ENCODE results near the gene CD209. TPM values are rescaled to one million over a fixed set of nuclear protein-coding genes. Genes with fewer than 3 reads are reported as not detected.

The CD209 gene, protein sequence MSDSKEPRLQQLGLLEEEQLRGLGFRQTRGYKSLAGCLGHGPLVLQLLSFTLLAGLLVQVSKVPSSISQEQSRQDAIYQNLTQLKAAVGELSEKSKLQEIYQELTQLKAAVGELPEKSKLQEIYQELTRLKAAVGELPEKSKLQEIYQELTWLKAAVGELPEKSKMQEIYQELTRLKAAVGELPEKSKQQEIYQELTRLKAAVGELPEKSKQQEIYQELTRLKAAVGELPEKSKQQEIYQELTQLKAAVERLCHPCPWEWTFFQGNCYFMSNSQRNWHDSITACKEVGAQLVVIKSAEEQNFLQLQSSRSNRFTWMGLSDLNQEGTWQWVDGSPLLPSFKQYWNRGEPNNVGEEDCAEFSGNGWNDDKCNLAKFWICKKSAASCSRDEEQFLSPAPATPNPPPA
- total RNA-seq (2013): 1.5 TPM
- polyA plus RNA-seq: 1 to 10 TPM; 1.1 to 2.1 (median 1.8) TPM
- 0.55 and 1.6 TPM in 2 replicates for polyA minus RNA-seq
- 0.06 to 2.1 (median 0.80) reads per million in 11 experiments for total RNA-seq

DNA sequence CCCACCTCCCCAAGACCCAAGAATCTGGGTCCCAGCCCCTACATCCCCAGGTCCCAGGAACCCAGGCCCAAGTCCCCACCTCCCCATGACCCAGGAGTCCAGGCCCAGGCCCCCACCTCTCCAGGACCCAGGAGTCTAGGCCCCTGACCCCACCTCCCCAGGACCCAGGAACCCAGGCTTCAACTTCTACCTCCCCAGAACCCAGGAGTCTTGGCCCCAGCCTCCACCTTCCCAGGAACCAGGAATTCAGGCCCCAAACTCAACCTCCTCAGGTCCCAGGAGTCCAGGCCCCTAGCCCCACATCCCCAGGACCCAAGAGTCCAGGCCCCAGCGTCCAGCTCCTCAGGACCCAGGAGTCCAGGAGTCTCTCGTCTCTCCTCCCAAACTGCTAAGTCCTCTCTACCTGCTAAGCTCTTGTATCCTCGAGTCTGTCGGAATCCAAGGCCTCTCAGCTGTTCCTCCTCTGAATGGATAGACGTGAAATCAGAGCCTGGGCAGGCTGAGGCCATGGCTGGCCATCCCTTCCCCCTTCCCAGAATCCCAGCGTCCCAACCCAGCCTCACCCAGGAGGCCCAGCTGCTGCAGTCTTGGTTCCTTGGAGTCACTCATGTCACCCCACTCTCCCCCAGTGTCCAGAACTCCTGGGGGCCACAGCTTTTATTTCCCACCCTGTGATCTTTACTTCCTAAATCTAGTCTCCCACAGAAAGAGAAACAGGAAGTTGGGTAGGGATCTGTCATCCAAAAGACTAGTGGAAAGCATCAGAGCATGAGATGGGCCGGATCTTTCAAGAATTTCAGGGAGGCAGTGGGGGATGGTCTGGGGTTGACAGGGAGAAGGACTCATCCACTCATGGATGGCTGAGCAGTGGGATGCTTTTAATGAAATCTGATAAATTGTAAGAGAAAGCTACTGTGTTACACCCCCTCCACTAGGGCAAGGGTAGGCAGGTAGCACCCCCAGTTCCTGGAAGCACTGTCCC, at the start of gene CD209:
TSS of gene CD209 (minus strand) at position 632 of the 982 bp plus-strand sequence. CDS start at position 609, 23 bp downstream.
- H2AFZ ChIP-seq (ENCODE audit: insufficient read depth, low read depth, low read length, poor library complexity, severe bottlenecking): peak within 1 kb of the TSS; percentile 33
- H3K4me1 ChIP-seq (ENCODE audit: control insufficient read depth in 1 of 2, insufficient read depth in 2 of 2, low read length in 2 of 2): peaks cover 20 to 29% of the 10 kb centered on the region in 2 donors
- no peaks in the 10 kb centered on the region for H3K36me3 ChIP-seq (replicated peaks in 1 of 2; ENCODE audit: control insufficient read depth in 1 of 2, insufficient read depth in 2 of 2, low read length in 2 of 2)
- no peak within 1 kb of the TSS for H3K9ac ChIP-seq (ENCODE audit: insufficient read depth, low read length, poor library complexity, severe bottlenecking)
- Mint-ChIP-seq H3K27me3 (ENCODE audit: low read depth in 3 of 3) (peaks cover 2 to 8% (median 7%) of the 10 kb centered on the region in 3 donors), H3K36me3 (peaks cover 0 to 2% of the 10 kb centered on the region in 2 donors), H3K4me1 (peaks cover 36% of the 10 kb centered on the region), H3K4me3 (peak within 1 kb of the TSS in 1 of 2 donors; percentile 65), H3K9me3 (peaks cover 0 to 8% (median 5%) of the 10 kb centered on the region in 7 donors), H3K27ac (peak within 1 kb of the TSS; percentile 1 to 88 (median 79))
- TF ChIP-seq, protein P1, sequence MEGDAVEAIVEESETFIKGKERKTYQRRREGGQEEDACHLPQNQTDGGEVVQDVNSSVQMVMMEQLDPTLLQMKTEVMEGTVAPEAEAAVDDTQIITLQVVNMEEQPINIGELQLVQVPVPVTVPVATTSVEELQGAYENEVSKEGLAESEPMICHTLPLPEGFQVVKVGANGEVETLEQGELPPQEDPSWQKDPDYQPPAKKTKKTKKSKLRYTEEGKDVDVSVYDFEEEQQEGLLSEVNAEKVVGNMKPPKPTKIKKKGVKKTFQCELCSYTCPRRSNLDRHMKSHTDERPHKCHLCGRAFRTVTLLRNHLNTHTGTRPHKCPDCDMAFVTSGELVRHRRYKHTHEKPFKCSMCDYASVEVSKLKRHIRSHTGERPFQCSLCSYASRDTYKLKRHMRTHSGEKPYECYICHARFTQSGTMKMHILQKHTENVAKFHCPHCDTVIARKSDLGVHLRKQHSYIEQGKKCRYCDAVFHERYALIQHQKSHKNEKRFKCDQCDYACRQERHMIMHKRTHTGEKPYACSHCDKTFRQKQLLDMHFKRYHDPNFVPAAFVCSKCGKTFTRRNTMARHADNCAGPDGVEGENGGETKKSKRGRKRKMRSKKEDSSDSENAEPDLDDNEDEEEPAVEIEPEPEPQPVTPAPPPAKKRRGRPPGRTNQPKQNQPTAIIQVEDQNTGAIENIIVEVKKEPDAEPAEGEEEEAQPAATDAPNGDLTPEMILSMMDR (IDR thresholded peaks at IDR 0.05): no peak
- no peaks in the 10 kb centered on the region for H3K79me2 ChIP-seq (ENCODE audit: insufficient read depth, low read length)
- DNase-seq: peak; percentile 59 to 75 (median 67)
- WGBS (ENCODE audit: insufficient coverage): 70% methylated on average over 7 of the region's 7 CpGs
- H3K4me3 ChIP-seq (replicated peaks in 1 of 3; ENCODE audit: low read depth in 2 of 3, low read length in 3 of 3): no peak within 1 kb of the TSS
- no peaks in the 10 kb centered on the region for H3K27me3 ChIP-seq (ENCODE audit: control insufficient read depth in 2 of 2, insufficient read depth in 2 of 2, low read length in 2 of 2)
- no peaks in the 10 kb centered on the region for H3K9me3 ChIP-seq (replicated peaks in 1 of 2; ENCODE audit: control insufficient read depth in 1 of 2, insufficient read depth in 1 of 2, low read length in 2 of 2)
- intact Hi-C loops (cut with micrococcal nuclease): loop anchor here in 1 of 2 donors (5.0 kb wide), 2 partner anchors 35 to 50 kb away; no protein-coding TSS in a partner anchor
- H3K27ac ChIP-seq (ENCODE audit: low read depth in 1 of 2, low read length in 2 of 2): peak within 1 kb of the TSS in 1 of 2 donors; percentile 18
- peak within 1 kb of the TSS; percentile 18 for H3K4me2 ChIP-seq (replicated peaks; ENCODE audit: extremely low read depth, low read length, poor library complexity, severe bottlenecking)
- no peaks in the 10 kb centered on the region for H4K20me1 ChIP-seq (ENCODE audit: insufficient read depth, low read length)

Data from CD14-positive monocyte (primary cell).